WTC11 (cell line): ENCODE data around the gene RCAN1. TPM values are rescaled to one million over a fixed set of nuclear protein-coding genes. Genes with fewer than 3 reads are reported as not detected.

Experiments
- ATAC-seq: fragments of 200-7000 bp; cut with Tn5 transposase; 2 replicates; pipeline ENCODE4 v1.10.0; 2021; ENCODE audit warnings: mild to moderate bottlenecking, moderate library complexity
- CTCF ChIA-PET: fragments of 300-600 bp; sonication (Branson Sonifier 250); formaldehyde crosslinking; loops from one replicate; lab custom pipeline; 2021; ENCODE audit warnings: antibody characterized with exemption; lab: Charles Lee
- POLR2A ChIA-PET: fragments of 350-600 bp; sonication (Branson Sonifier 250); formaldehyde crosslinking; loops from one replicate; lab custom pipeline; 2021; ENCODE audit warnings: antibody characterized with exemption; lab: Charles Lee
- DNase-seq: peaks from one replicate; pipeline ENCODE4 v3.0.0; 2021; ENCODE audit warnings: low spot score
- H3K27ac Mint-ChIP-seq: 2 replicates; pipeline ENCODE4 v1.8.0; 2021; ENCODE audit warnings: mixed read lengths
- H3K27me3 Mint-ChIP-seq: 2 replicates; pipeline ENCODE4 v1.8.0; 2021; ENCODE audit warnings: low read depth, mild to moderate bottlenecking, moderate library complexity, mixed read lengths
- H3K36me3 Mint-ChIP-seq: 2 replicates; pipeline ENCODE4 v1.8.0; 2021; ENCODE audit warnings: mixed read lengths
- H3K4me1 Mint-ChIP-seq: 2 replicates; pipeline ENCODE4 v1.8.0; 2022; ENCODE audit warnings: mixed read lengths
- H3K4me3 Mint-ChIP-seq: 2 replicates; pipeline ENCODE4 v1.8.0; 2021; ENCODE audit warnings: mild to moderate bottlenecking, moderate library complexity, mixed read lengths
- H3K9me3 Mint-ChIP-seq: 2 replicates; pipeline ENCODE4 v1.8.0; 2021; ENCODE audit warnings: mixed read lengths
- GABPB1 ChIP-seq: sonication (generic); formaldehyde crosslinking; IDR thresholded peaks from 2 replicates; pipeline ENCODE4 v1.8.1; 2023; ENCODE audit warnings: mild to moderate bottlenecking, missing genetic modification reagents
- HMGXB4 ChIP-seq: sonication (generic); formaldehyde crosslinking; IDR thresholded peaks from 2 replicates; pipeline ENCODE4 v1.8.1; 2023; ENCODE audit warnings: mild to moderate bottlenecking, moderate library complexity, missing genetic modification reagents
- IRF2 ChIP-seq: sonication (generic); formaldehyde crosslinking; IDR thresholded peaks from 2 replicates; pipeline ENCODE4 v1.8.0; 2022; ENCODE audit warnings: low read depth, missing genetic modification reagents, borderline replicate concordance
- KAT7 ChIP-seq: sonication (generic); formaldehyde crosslinking; IDR thresholded peaks from 2 replicates; pipeline ENCODE4 v1.8.1; 2023; ENCODE audit warnings: missing genetic modification reagents, mild to moderate bottlenecking, borderline replicate concordance
- MYBL2 ChIP-seq: sonication (generic); formaldehyde crosslinking; IDR thresholded peaks from 2 replicates; pipeline ENCODE4 v1.8.1; 2023; ENCODE audit warnings: mild to moderate bottlenecking, moderate library complexity, missing genetic modification reagents
- PRDM15 ChIP-seq: sonication (generic); formaldehyde crosslinking; IDR thresholded peaks from 2 replicates; pipeline ENCODE4 v1.8.0; 2022; ENCODE audit warnings: missing genetic modification reagents
- TCF7 ChIP-seq: sonication (generic); formaldehyde crosslinking; IDR thresholded peaks from 2 replicates; pipeline ENCODE4 v1.8.0; 2022; ENCODE audit warnings: mild to moderate bottlenecking, low read depth, missing genetic modification reagents, moderate library complexity
- TP53 ChIP-seq: sonication (generic); formaldehyde crosslinking; IDR thresholded peaks from 2 replicates; pipeline ENCODE4 v1.8.1; 2023; ENCODE audit warnings: mild to moderate bottlenecking, missing genetic modification reagents
- ZBTB21 ChIP-seq: sonication (generic); formaldehyde crosslinking; IDR thresholded peaks from 2 replicates; pipeline ENCODE4 v1.8.1; 2023; ENCODE audit warnings: mild to moderate bottlenecking, missing genetic modification reagents, borderline replicate concordance
- ZNF138 ChIP-seq: sonication (generic); formaldehyde crosslinking; conservative IDR thresholded peaks from 2 replicates; pipeline ENCODE4 v1.8.1; 2022; ENCODE audit warnings: mild to moderate bottlenecking, moderate library complexity, missing genetic modification reagents
- ZNF219 ChIP-seq: sonication (generic); formaldehyde crosslinking; IDR thresholded peaks from 2 replicates; pipeline ENCODE4 v1.8.0; 2023; ENCODE audit warnings: missing genetic modification reagents, mild to moderate bottlenecking, borderline replicate concordance
- ZNF232 ChIP-seq: sonication (generic); formaldehyde crosslinking; IDR thresholded peaks from 2 replicates; pipeline ENCODE4 v1.8.0; 2022; ENCODE audit warnings: mild to moderate bottlenecking, missing genetic modification reagents
- total RNA-seq: library from RNA; stranded (reverse); gene quantifications from 3 replicates; pipeline ENCODE4 v1.2.3, GENCODE V29; 2021
- TF ChIP-seq, protein P1 (sequence below): fragments of 250-450 bp; sonication (Bioruptor Pico); IDR thresholded peaks from 2 replicates; pipeline ENCODE4 v1.9.0; 2021; ENCODE audit warnings: mild to moderate bottlenecking
- TF ChIP-seq, protein P2 (sequence below): fragments of 250-450 bp; sonication (Bioruptor Pico); IDR thresholded peaks from 2 replicates; pipeline ENCODE4 v1.8.0; 2021; ENCODE audit warnings: mild to moderate bottlenecking

Gene RCAN1
- total RNA-seq, 1 experiment from 2014 or later, result 5.9 TPM

- TF ChIP-seq GABPB1 (CRISPR knock-in tag) (no peak), ZNF219 (no peak), PRDM15 (CRISPR knock-in tag) (no peak), ZNF138 (CRISPR knock-in tag) (no peak), HMGXB4 (CRISPR knock-in tag) (no peak), MYBL2 (CRISPR knock-in tag) (no peak), KAT7 (CRISPR knock-in tag) (no peak), ZBTB21 (CRISPR knock-in tag) (no peak), IRF2 (no peak)
- TF ChIP-seq, protein P1, sequence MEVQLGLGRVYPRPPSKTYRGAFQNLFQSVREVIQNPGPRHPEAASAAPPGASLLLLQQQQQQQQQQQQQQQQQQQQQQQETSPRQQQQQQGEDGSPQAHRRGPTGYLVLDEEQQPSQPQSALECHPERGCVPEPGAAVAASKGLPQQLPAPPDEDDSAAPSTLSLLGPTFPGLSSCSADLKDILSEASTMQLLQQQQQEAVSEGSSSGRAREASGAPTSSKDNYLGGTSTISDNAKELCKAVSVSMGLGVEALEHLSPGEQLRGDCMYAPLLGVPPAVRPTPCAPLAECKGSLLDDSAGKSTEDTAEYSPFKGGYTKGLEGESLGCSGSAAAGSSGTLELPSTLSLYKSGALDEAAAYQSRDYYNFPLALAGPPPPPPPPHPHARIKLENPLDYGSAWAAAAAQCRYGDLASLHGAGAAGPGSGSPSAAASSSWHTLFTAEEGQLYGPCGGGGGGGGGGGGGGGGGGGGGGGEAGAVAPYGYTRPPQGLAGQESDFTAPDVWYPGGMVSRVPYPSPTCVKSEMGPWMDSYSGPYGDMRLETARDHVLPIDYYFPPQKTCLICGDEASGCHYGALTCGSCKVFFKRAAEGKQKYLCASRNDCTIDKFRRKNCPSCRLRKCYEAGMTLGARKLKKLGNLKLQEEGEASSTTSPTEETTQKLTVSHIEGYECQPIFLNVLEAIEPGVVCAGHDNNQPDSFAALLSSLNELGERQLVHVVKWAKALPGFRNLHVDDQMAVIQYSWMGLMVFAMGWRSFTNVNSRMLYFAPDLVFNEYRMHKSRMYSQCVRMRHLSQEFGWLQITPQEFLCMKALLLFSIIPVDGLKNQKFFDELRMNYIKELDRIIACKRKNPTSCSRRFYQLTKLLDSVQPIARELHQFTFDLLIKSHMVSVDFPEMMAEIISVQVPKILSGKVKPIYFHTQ (CRISPR knock-in tag), result no peak
- TF ChIP-seq, protein P2, sequence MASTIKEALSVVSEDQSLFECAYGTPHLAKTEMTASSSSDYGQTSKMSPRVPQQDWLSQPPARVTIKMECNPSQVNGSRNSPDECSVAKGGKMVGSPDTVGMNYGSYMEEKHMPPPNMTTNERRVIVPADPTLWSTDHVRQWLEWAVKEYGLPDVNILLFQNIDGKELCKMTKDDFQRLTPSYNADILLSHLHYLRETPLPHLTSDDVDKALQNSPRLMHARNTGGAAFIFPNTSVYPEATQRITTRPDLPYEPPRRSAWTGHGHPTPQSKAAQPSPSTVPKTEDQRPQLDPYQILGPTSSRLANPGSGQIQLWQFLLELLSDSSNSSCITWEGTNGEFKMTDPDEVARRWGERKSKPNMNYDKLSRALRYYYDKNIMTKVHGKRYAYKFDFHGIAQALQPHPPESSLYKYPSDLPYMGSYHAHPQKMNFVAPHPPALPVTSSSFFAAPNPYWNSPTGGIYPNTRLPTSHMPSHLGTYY, result no peak
- POLR2A ChIA-PET, result no interaction called here
- Mint-ChIP-seq H3K36me3 (no peaks in the 10 kb centered on the region), H3K4me1 (peaks cover 66% of the 10 kb centered on the region), H3K9me3 (no peaks in the 10 kb centered on the region), H3K4me3 (no peak overlapping the region), H3K27me3 (peaks cover 6% of the 10 kb centered on the region), H3K27ac (no peak overlapping the region)
- DNase-seq, result no peak
- no peak for ATAC-seq
- CTCF ChIA-PET, result interaction anchor here (1.8 to 7.2 kb wide), 3 partner anchors 10 to 82 kb away, joined by 14 to 71 read pairs (median 35); partner anchors contain the start of gene KCNE1
Measured at GRCh38 chr21:34520764-34521508, 94.0 kb downstream of the RCAN1 start.

GRCh38 chr21:34520281-34520680 lies 94.6 kb downstream of the RCAN1 start:
- H3K9me3 Mint-ChIP-seq, result no peaks in the 10 kb centered on the region
- TF ChIP-seq MYBL2 (CRISPR knock-in tag) (no peak), ZNF232 (CRISPR knock-in tag) (no peak), TP53 (CRISPR knock-in tag) (no peak), HMGXB4 (CRISPR knock-in tag) (no peak), TCF7 (CRISPR knock-in tag) (no peak)
- TF ChIP-seq, all 79 proteins: peak for 0
- peaks cover 5% of the 10 kb centered on the region for H3K27me3 Mint-ChIP-seq
- ATAC-seq (no peak), DNase-seq (no peak)
- no peaks in the 10 kb centered on the region for H3K36me3 Mint-ChIP-seq
- CTCF ChIA-PET, result interaction anchor here (1.0 to 7.2 kb wide), 3 partner anchors 10 to 83 kb away, joined by 4 to 71 read pairs (median 8); no protein-coding TSS in a partner anchor
- no peak overlapping the region for H3K27ac Mint-ChIP-seq
- peaks cover 60% of the 10 kb centered on the region for H3K4me1 Mint-ChIP-seq
- POLR2A ChIA-PET, result no interaction called here
- no peak overlapping the region for H3K4me3 Mint-ChIP-seq
